Activated CD8-positive, alpha-beta memory T cell treated with anti-CD3 and anti-CD28 coated beads for 36 hours (primary cell): ENCODE results near the gene TMEFF1. TPM values are rescaled to one million over a fixed set of nuclear protein-coding genes. Genes with fewer than 3 reads are reported as not detected.

ENCODE experiments used
- CTCF ChIA-PET: fragments of 350-600 bp; sonication (Branson Sonifier 250); formaldehyde crosslinking; loops from one replicate; lab custom pipeline; 2021; ENCODE audit warnings: antibody characterized with exemption; lab: Charles Lee
- POLR2A ChIA-PET: fragments of 350-600 bp; sonication (Branson Sonifier 250); formaldehyde crosslinking; loops from one replicate; lab custom pipeline; 2021; ENCODE audit warnings: antibody characterized with exemption; lab: Charles Lee
- total RNA-seq, 2 experiments: library from RNA; stranded (reverse); gene quantifications; one replicate each; pipeline ENCODE4 v1.2.3, GENCODE V29; 2021

Gene TMEFF1
- total RNA-seq, 2 experiments from 2014 or later: 0.19 to 0.36 TPM

- CTCF ChIA-PET: no interaction called here
- POLR2A ChIA-PET: no interaction called here
These were observed 28.9 kb upstream of the TMEFF1 start for GRCh38 chr9:100443781-100444768.

DNA sequence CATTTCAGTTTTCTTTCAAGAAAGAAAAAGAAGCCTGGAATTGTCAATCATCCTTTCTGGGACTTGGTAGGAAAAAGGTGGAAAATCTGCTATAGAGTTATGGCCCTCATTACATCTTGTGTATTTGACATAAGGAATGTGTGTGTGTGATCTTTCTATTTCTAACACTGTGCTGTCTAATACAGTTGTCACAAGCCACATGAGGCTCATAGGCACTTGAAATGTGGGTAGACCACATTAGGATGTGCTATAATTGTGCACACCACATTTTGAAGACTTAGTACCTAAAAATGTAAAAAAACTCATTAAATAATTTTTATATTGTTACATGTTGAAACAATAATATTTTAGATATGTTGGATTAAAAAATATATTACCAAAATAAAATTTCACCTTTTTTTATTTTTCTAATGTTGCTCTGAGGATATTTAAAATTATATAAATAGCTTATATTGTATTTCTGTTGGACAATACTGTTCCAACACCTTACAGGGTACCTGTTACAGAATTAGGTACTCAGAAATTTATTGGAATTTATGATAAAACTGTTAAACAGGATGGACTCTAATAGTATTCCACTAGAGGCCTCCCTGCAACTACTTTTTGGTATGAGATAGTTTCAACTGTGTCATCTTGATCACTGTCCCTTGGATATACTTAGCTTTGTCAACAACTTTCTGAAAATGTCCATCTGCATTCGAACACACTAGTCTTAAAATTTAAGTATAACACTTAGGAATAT is 27.6 kb upstream of the TMEFF1 start:
- ChIA-PET POLR2A (no interaction called here), CTCF (interaction anchor here (1.6 kb wide), 1 partner anchor 8 kb away, joined by 7 read pairs; no protein-coding TSS in a partner anchor)

DNA sequence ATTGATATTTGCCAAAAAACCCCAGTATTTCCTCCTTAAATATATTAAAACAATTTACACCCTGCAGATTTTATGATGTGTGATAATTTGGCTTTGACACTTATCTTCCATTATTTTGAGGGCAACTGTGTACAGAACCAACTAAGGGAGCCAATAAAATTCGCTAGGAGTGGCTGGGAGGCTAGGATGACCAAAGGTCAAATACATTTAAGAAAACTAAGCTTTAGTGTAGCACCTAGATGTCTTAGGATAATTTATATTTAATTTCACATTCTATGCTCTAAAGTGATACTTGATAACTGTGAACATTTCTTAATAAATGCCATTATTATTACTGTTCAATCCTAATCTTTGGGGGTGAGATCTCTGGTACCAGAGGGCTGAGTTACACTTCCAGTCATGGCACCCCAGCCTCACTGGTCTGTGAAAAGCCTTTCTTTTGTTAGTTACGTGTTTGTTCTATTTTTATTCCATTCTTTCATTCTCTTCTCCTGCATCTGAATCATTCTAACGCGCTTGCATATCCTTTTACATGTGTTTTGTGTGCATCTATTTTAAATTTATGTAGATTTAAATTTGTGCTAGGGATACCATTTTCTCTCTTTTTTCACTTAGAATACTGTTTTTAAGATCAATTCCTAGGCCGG is 26.9 kb upstream of the TMEFF1 start:
- ChIA-PET POLR2A (no interaction called here), CTCF (interaction anchor here (1.6 kb wide), 1 partner anchor 9 kb away, joined by 7 read pairs; no protein-coding TSS in a partner anchor)

DNA sequence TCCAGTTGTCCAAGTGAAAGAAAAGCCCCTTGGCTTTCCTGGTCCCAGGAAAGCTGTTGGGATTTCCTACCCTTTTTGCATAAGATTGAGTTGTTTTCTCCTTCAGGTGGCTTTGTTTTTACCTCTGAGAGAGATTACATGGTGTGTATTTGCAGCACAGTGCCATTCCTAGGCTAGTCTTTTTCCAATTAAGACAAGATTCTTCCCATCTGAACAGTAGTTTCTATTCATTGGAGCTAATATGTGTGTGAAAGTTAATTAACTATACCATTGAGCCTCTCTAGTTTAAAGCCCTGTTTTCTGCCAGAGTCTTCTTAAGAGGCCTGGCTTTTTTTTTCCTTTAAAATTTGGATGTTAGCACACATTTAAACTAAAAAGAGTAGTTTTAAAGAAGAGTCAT is 25.9 kb upstream of the TMEFF1 start:
- ChIA-PET POLR2A (no interaction called here), CTCF (interaction anchor here (1.6 kb wide), 1 partner anchor 10 kb away, joined by 7 read pairs; no protein-coding TSS in a partner anchor)

GRCh38 chr9:100448266-100448665 is 24.7 kb upstream of the TMEFF1 start:
- CTCF ChIA-PET: no interaction called here
- POLR2A ChIA-PET: no interaction called here

GRCh38 chr9:100449420-100449819 is 23.5 kb upstream of the TMEFF1 start:
- ChIA-PET CTCF (no interaction called here), POLR2A (no interaction called here)

DNA sequence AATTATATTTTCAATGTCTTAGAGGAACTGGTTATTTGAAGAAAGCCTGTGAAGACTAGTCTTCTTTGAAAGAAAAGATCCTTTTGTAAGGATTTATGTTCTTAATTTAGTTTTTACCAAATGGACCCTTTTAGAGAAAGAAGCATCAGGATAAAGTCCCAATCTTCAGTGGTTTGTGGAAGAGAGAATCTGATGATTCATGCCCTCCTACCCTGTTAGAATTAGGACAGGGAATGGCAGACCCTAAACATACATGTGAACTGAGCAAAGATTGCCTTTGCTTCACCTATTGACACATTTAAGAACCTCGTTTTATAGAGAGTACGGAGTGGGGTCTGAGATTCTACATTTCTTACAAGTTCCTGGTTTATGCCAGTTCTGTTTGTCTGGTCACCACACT is 20.1 kb upstream of the TMEFF1 start:
- ChIA-PET POLR2A (no interaction called here), CTCF (no interaction called here)

GRCh38 chr9:100455470-100455869 is 17.5 kb upstream of the TMEFF1 start:
- ChIA-PET POLR2A (no interaction called here), CTCF (no interaction called here)

- CTCF ChIA-PET: no interaction called here
These were observed 15.4 kb upstream of the TMEFF1 start for GRCh38 chr9:100457517-100457916.

DNA sequence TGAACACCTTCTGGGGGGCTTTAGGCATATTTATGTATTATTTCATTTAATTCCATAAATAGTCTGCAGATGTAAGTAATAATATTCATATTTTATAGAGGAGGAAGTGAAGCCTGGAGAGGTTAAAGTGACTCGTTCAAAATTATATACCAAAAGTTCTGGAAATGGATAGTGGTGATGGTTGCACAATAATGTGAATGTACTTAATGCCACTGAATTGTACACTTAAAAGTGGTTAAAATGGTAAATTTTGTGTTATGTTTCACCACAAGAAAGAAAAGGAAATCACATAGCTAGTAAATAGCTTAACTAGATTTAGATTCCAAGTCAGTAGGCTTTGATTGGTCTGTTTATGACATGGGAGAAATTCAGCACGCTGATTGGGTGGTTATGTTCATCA is 13.0 kb upstream of the TMEFF1 start:
- CTCF ChIA-PET: no interaction called here
- POLR2A ChIA-PET: no interaction called here

More at GRCh38 chr9:100457517-100457916, 15.4 kb upstream of the TMEFF1 start:
- POLR2A ChIA-PET: no interaction called here

DNA sequence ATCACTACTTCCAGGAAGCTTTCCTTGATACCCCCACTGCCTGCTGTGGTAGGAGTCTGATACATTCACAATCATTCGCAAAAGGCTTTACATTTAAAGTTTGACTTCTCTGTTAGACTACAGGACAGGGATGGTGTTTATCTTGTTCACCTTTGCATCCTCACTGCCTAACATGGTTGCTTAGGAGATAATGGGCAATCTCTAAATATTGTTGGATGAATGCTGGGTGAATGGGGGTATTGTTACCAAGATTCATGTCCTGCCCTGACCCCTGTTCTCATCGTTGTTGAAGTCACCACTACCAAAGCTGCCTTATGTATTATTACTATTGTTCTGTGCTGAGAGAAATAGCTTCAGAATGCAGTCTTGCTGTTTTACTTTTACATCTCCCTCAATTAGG is 7.7 kb upstream of the TMEFF1 start:
- POLR2A ChIA-PET: no interaction called here

GRCh38 chr9:100465761-100466160 is 7.2 kb upstream of the TMEFF1 start:
- ChIA-PET CTCF (interaction anchor here (1.4 kb wide), 1 partner anchor 28 kb away, joined by 4 read pairs; no protein-coding TSS in a partner anchor), POLR2A (no interaction called here)

More for the DNA sequence above, 7.7 kb upstream of the TMEFF1 start:
- CTCF ChIA-PET: interaction anchor here (1.4 kb wide), 1 partner anchor 28 kb away, joined by 4 read pairs; no protein-coding TSS in a partner anchor

GRCh38 chr9:100466171-100466828 is 6.6 kb upstream of the TMEFF1 start:
- ChIA-PET POLR2A (no interaction called here), CTCF (interaction anchor here (1.4 kb wide), 1 partner anchor 29 kb away, joined by 4 read pairs; no protein-coding TSS in a partner anchor)

DNA sequence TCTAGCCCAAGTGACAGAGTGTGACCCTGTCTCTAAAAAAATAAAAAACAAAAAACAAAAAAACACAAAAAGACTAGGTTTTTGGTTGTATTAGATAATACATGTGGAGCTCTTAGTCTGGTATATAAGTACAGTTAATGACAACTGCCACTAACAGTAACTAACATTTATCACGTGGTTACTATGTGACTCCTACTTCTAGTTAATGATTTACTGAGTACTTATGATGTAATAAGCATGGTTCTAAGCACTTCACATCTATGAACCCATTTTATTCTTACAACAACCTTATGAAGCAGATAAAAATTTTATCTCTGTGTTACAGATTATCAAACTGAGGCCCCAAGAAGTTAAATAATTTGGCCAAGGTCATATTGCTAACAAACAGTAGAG is 6.1 kb upstream of the TMEFF1 start:
- CTCF ChIA-PET: no interaction called here
- POLR2A ChIA-PET: no interaction called here

DNA sequence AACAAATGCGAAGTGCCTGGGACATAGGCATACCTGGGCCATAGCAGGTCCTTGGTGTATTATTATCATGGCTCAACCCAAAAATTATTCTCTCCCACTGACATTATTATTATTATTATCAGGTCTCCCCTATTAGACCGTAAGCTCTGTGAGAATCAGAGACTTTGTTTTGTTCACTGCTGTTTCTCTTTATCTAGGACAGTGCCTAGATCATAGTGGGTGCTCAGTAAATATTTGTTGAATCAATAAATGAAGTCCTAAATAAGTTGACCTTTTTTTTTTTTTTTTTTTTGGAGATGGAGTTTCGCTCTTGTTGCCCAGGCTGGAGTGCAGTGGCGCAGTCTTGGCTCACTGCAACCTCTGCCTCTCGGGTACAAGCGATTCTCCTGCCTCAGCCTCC is 4.9 kb upstream of the TMEFF1 start:
- CTCF ChIA-PET: no interaction called here
- POLR2A ChIA-PET: no interaction called here

DNA sequence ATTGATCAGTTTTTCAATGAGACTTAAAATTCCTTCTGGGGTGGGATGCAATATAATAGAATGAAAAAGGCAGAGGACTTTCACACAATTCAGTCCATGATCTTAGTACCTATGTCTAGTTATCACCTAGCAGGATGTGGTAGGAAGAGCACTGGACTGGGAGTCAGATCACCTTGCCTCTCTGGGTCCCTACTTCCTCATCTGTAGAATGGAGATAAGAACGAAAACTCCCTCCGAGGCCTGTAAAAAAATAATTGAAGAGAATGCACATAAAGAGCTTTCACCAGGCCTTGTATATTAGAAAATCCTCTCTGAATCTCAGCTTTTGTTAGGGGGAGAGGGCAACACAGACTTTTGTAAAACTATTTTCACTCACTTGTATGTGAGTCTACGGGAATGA is 681 bp upstream of the TMEFF1 start:
- POLR2A ChIA-PET: no interaction called here
- CTCF ChIA-PET: no interaction called here

DNA sequence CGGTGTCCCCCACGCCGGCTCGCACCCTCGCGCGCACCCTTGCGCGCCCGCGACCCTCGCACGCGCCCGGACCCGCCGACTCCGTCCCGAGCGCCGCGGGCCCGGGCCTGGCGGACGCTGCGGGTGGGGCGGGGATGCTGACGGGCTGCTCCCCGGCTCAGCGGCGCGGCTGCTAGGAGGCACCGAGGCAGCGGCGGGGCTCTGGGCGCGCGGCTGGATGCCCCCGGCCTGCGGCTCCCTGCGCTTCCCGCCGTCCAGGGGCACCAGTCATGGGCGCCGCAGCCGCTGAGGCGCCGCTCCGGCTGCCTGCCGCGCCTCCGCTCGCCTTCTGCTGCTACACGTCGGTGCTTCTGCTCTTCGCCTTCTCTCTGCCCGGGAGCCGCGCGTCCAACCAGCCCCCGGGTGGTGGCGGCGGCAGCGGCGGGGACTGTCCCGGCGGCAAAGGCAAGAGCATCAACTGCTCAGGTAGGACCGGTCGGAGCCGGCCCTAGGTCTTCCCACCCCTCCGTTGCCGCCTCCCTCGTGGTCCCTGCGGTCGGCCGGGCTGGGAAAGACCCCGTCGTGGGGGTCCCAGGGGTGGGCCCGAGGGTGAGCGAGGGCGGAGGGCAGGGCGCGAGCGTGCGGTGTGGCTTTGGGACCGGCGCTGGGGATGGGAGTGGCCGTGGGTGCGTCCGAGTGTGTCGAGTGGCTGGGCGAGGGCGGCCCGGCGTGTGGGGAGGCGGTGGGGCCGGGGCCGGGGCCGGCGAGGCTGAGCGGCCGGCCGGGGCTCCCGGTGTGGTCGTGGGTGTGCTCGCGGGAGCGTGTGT is 530 bp downstream of the TMEFF1 start:
- POLR2A ChIA-PET: no interaction called here
- CTCF ChIA-PET: no interaction called here
